Measurements from ENCODE around the gene XRCC5. TPM values are rescaled to one million over a fixed set of nuclear protein-coding genes. Genes with fewer than 3 reads are reported as not detected.

The XRCC5 gene
- total RNA-seq, 4 donors from 2014 or later, result 131 to 157 (median 141) TPM

DNA sequence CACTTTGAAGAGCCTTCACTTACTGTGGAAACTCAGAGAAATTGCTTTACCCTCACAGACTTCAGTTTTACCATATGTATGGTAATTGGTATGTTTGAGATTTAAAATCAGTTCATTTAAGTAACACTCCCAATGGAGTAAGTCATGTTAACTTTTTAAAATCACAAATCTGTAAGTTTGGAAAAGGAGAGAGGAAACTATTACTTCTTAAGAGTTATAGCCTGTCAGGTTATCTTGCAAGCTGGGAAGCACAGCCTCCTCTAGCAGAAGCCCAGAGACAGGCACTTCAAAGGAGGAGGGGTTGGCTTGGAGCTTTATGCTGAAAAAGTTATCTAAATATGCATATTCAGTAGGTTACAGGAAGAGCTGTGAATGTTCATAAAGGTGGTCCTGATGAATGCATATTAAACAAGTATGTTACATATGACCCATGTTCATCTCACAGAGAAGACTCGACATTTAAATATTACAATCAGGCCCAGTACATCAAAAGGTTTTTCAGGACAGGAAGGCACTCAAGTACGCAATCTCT is 102.5 kb downstream of the XRCC5 start:
- no peaks in the 10 kb centered on the region for H3K4me1 ChIP-seq
- intact Hi-C loops (cut with DNase I; ENCODE audit: low total_unique reads) (no loop called here), in situ Hi-C loops (cut with MboI; ENCODE audit: low sequenced_read_pairs in 4 of 4) (no loop called here)
- H3K27me3 ChIP-seq, result no peaks in the 10 kb centered on the region
- H3K4me3 ChIP-seq, result no peak overlapping the region
- ATAC-seq, result no peak
- TF ChIP-seq CTCF (IDR thresholded peaks at IDR 0.05 in 4 of 5, conservative IDR thresholded peaks at IDR 0.05 in 1 of 5) (no peak), POLR2A (IDR thresholded peaks at IDR 0.05) (no peak)
- peaks cover 0 to 19% of the 10 kb centered on the region in 2 donors for H3K36me3 ChIP-seq
- no peak overlapping the region for H3K27ac ChIP-seq
- DNase-seq, result no peak
- no peaks in the 10 kb centered on the region for H3K9me3 ChIP-seq

GRCh38 chr2:216214768-216215167 is 105.6 kb downstream of the XRCC5 start:
- Histone ChIP-seq H3K36me3 (no peaks in the 10 kb centered on the region), H3K9me3 (no peaks in the 10 kb centered on the region), H3K27me3 (no peaks in the 10 kb centered on the region), H3K4me3 (no peak overlapping the region), H3K4me1 (no peaks in the 10 kb centered on the region), H3K27ac (no peak overlapping the region)
- DNase-seq (no peak), ATAC-seq (no peak)
- intact Hi-C loops (cut with DNase I; ENCODE audit: low total_unique reads), result no loop called here
- in situ Hi-C loops (cut with MboI; ENCODE audit: low sequenced_read_pairs in 4 of 4), result no loop called here
- TF ChIP-seq POLR2A (IDR thresholded peaks at IDR 0.05) (no peak), CTCF (IDR thresholded peaks at IDR 0.05 in 4 of 5, conservative IDR thresholded peaks at IDR 0.05 in 1 of 5) (no peak)

- in situ Hi-C loops (cut with MboI; ENCODE audit: low sequenced_read_pairs in 4 of 4) (no loop called here), intact Hi-C loops (cut with DNase I; ENCODE audit: low total_unique reads) (no loop called here)
- no peak overlapping the region for H3K4me3 ChIP-seq
- ATAC-seq, result no peak
- H3K4me1 ChIP-seq, result no peaks in the 10 kb centered on the region
- no peak for DNase-seq
- H3K9me3 ChIP-seq, result no peaks in the 10 kb centered on the region
- TF ChIP-seq POLR2A (IDR thresholded peaks at IDR 0.05) (no peak), CTCF (IDR thresholded peaks at IDR 0.05 in 4 of 5, conservative IDR thresholded peaks at IDR 0.05 in 1 of 5) (peak in 1 of 5 experiments; percentile 20)
- no peaks in the 10 kb centered on the region for H3K36me3 ChIP-seq
- H3K27ac ChIP-seq, result no peak overlapping the region
- H3K27me3 ChIP-seq, result no peaks in the 10 kb centered on the region
Measured at GRCh38 chr2:216215658-216216390, 106.7 kb downstream of the XRCC5 start.

- intact Hi-C loops (cut with DNase I; ENCODE audit: low total_unique reads) (no loop called here), in situ Hi-C loops (cut with MboI; ENCODE audit: low sequenced_read_pairs in 4 of 4) (no loop called here)
- Histone ChIP-seq H3K9me3 (no peaks in the 10 kb centered on the region), H3K27me3 (no peaks in the 10 kb centered on the region), H3K4me1 (no peaks in the 10 kb centered on the region), H3K27ac (peak overlapping the region in 1 of 4 donors; percentile 6), H3K4me3 (no peak overlapping the region), H3K36me3 (no peaks in the 10 kb centered on the region)
- TF ChIP-seq POLR2A (IDR thresholded peaks at IDR 0.05) (no peak), CTCF (IDR thresholded peaks at IDR 0.05 in 4 of 5, conservative IDR thresholded peaks at IDR 0.05 in 1 of 5) (no peak)
- DNase-seq (no peak), ATAC-seq (no peak)
Measured at GRCh38 chr2:216216951-216217903, 108.1 kb downstream of the XRCC5 start.
